Endothelial cell (in vitro differentiated cells): ENCODE data around the gene NKAP. TPM values are rescaled to one million over a fixed set of nuclear protein-coding genes. Genes with fewer than 3 reads are reported as not detected.
A peak's percentile ranks its signal among the peaks of the same experiment; 100 is the strongest.

Experiments
- DNase-seq: peaks from one replicate; pipeline ENCODE4 v3.0.0; 2021; ENCODE audit warnings: low spot score
- H3K27ac Mint-ChIP-seq: one replicate; pipeline ENCODE4 v1.8.0; 2021; ENCODE audit warnings: mixed read lengths, inconsistent platforms; ENCODE audit not compliant: unreplicated experiment
- H3K27me3 Mint-ChIP-seq: one replicate; pipeline ENCODE4 v1.8.0; 2021; ENCODE audit warnings: mild to moderate bottlenecking, moderate library complexity, mixed read lengths, inconsistent platforms; ENCODE audit not compliant: unreplicated experiment
- H3K36me3 Mint-ChIP-seq: one replicate; pipeline ENCODE4 v1.8.0; 2021; ENCODE audit warnings: mild to moderate bottlenecking, low read depth, mixed read lengths, inconsistent platforms; ENCODE audit not compliant: unreplicated experiment
- H3K4me1 Mint-ChIP-seq: one replicate; pipeline ENCODE4 v1.8.0; 2021; ENCODE audit warnings: mild to moderate bottlenecking, mixed read lengths, inconsistent platforms; ENCODE audit not compliant: unreplicated experiment
- H3K4me3 Mint-ChIP-seq: one replicate; pipeline ENCODE4 v1.8.0; 2021; ENCODE audit warnings: mild to moderate bottlenecking, mixed read lengths, inconsistent platforms; ENCODE audit not compliant: unreplicated experiment
- H3K9me3 Mint-ChIP-seq: one replicate; pipeline ENCODE4 v1.8.0; 2021; ENCODE audit warnings: mixed read lengths, inconsistent platforms; ENCODE audit not compliant: unreplicated experiment
- total RNA-seq: library from RNA; stranded (reverse); fragmentation: NEBNext Ultra II Directional; extraction: Animal tissue kit (Norgen Biotek cat#: 25700); gene quantifications from one replicate; pipeline ENCODE4 v1.2.1, GENCODE V29; 2021; ENCODE audit not compliant: unreplicated experiment
- TF ChIP-seq, protein P1 (sequence below): fragments of 200-600 bp; sonication (generic); IDR thresholded peaks from one replicate; pipeline ENCODE4 v1.5.0; 2021; ENCODE audit warnings: antibody characterized with exemption; ENCODE audit not compliant: unreplicated experiment

The NKAP gene
- total RNA-seq, 1 donor from 2014 or later: 7.5 TPM

DNA sequence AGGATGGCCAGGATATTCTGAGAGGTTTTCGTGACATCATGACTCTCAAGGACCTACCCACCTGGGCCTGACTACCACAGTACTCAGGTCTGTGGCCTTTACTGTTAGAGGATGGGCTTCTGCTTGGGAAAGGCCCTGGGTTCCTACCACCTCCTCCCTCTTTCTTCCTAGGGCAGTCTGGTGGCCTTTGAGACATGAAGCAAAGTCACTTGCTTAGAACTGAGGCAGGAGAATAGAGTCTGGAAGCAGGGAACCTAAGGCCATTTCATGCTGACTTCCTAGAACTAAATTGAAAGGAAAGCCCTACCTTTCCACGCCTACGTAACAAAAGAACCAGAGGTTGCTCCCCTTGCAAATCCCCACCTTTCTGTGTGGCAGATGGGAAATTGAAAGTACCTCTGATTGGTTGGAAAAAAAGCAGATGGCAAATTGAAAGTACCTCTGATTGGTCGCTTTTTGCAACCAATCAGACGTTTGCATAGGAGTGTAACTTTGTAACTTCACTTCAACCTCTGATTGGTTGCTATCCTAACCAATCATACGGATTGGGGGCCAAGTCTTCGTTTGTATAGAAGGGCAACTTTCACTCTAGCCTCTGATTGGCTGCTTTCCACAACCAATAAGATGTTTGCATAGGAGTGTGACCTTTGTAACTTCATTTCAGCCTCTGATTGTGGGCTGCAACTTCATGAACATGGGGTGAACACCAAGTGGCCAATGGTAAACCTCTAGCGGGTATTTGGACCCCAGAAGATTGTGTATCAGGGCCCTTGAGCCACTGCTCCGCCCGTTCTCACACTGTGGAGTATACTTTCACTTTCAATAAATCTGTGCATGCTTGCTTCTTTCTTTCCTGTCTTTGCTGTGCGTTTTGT is 57.8 kb downstream of the NKAP start:
- no peak overlapping the region for H3K4me3 Mint-ChIP-seq
- H3K27me3 Mint-ChIP-seq: no peaks in the 10 kb centered on the region
- no peak overlapping the region for H3K27ac Mint-ChIP-seq
- TF ChIP-seq, protein P1, sequence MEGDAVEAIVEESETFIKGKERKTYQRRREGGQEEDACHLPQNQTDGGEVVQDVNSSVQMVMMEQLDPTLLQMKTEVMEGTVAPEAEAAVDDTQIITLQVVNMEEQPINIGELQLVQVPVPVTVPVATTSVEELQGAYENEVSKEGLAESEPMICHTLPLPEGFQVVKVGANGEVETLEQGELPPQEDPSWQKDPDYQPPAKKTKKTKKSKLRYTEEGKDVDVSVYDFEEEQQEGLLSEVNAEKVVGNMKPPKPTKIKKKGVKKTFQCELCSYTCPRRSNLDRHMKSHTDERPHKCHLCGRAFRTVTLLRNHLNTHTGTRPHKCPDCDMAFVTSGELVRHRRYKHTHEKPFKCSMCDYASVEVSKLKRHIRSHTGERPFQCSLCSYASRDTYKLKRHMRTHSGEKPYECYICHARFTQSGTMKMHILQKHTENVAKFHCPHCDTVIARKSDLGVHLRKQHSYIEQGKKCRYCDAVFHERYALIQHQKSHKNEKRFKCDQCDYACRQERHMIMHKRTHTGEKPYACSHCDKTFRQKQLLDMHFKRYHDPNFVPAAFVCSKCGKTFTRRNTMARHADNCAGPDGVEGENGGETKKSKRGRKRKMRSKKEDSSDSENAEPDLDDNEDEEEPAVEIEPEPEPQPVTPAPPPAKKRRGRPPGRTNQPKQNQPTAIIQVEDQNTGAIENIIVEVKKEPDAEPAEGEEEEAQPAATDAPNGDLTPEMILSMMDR: no peak
- no peak for DNase-seq
- peaks cover under 1% of the 10 kb centered on the region for H3K4me1 Mint-ChIP-seq
- H3K36me3 Mint-ChIP-seq: no peaks in the 10 kb centered on the region
- no peaks in the 10 kb centered on the region for H3K9me3 Mint-ChIP-seq

DNA sequence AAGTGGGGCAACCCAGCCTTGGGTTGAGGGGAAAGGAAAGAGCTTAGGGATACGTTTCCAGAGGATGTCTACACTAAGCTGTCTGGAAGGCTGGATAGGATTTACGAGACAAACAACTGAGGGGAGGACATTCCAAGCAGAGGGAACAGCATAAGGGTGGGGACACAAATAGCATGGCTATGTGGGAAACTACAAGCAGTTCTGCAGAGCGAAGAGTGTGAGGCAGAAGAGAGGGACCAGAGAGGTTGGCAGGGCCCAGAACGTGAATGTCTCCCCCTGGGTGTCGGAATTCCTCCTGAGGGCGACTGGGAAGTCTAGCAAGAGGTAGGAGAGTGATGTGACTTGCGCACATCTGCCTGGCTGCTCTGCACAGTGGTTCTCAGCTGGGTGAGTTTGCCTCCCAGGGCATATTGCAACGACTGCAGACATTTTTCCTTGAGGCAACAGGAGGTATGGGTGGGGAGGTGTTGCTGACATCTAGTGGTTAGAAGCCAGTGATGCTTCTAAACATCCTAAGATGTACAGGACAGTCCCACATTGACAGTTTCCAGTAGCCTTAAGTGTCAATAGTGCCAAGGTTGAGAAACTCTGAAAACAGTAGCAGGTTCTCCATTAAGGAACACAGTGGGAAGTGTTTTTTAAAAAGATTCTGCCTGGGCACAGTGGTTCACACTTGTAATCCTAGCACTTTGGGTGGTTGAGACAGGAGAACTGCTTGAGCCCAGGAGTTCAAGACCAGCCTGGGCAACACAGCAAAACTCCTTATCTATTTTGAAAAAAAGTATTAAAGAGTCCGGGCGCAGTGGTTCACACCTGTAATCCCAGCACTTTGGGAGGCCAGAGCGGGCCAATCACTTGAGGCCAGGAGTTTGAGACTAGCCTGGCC is 62.8 kb downstream of the NKAP start:
- Mint-ChIP-seq H3K36me3 (no peaks in the 10 kb centered on the region), H3K4me1 (peaks cover 12% of the 10 kb centered on the region), H3K27me3 (no peaks in the 10 kb centered on the region), H3K27ac (peak overlapping the region; percentile 70), H3K9me3 (no peaks in the 10 kb centered on the region), H3K4me3 (no peak overlapping the region)
- DNase-seq: peak; percentile 18
- TF ChIP-seq, protein P1: peak; percentile 29

DNA sequence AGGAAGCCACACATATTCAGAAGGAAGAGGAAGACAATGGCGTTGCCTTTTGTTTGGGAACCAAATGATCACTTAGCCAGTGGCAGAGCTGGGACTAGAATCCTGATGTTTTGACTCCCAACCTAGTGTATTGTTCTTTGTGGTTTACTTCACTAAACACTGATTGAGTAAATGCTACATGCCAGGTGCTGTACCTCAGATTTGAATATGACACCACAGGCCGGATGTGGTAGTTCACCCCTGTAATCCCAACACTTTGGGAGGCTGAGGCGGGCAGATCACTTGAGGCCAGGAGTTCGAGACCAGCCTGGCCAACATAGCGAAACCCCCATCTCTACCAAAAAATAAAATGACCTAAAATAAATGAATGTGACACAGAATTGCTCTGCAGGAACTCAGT is 63.5 kb downstream of the NKAP start:
- H3K4me1 Mint-ChIP-seq: peaks cover 12% of the 10 kb centered on the region
- no peaks in the 10 kb centered on the region for H3K36me3 Mint-ChIP-seq
- peak overlapping the region; percentile 84 for H3K27ac Mint-ChIP-seq
- peak overlapping the region; percentile 7 for H3K4me3 Mint-ChIP-seq
- H3K9me3 Mint-ChIP-seq: no peaks in the 10 kb centered on the region
- DNase-seq: no peak
- H3K27me3 Mint-ChIP-seq: no peaks in the 10 kb centered on the region
- TF ChIP-seq, protein P1: no peak

DNA sequence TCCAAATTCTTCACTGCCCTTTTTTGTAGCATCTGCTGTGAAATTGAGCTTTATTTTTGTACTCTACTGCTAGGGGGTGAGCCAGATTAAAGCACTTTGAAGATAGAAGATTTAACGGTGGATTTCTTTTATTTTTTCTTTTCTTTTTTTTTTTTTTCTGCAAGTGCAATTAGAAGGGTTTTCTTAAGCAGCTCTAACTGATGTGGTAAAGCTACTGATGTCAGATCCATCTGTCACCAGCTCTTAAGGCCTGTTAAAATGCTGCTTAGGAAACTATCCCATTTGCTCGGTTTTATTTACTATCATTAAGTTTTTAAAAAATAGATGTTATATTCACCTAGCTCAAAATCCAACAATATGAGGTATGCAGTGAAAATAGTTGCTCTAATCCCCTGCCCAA is 64.8 kb downstream of the NKAP start:
- Mint-ChIP-seq H3K4me1 (peaks cover 12% of the 10 kb centered on the region), H3K9me3 (no peaks in the 10 kb centered on the region), H3K36me3 (no peaks in the 10 kb centered on the region), H3K27me3 (no peaks in the 10 kb centered on the region), H3K27ac (no peak overlapping the region), H3K4me3 (no peak overlapping the region)
- no peak for DNase-seq
- TF ChIP-seq, protein P1: no peak
